Activated CD4-positive, alpha-beta T cell treated with anti-CD3 and anti-CD28 coated beads, Interleukin-2, Interleukin-4, amounts not matched to agents 100 ng/mL and 50 ng/mL, durations not matched to agents 16 hours and 8 hours (primary cell): ENCODE data around the gene GPRC5A.
A peak's percentile ranks its signal among the peaks of the same experiment; 100 is the strongest.

ENCODE experiments used
- DNase-seq: peaks from one replicate; pipeline ENCODE4 v3.0.0-alpha.2; 2020; ENCODE audit warnings: low spot score

The GPRC5A gene

DNA sequence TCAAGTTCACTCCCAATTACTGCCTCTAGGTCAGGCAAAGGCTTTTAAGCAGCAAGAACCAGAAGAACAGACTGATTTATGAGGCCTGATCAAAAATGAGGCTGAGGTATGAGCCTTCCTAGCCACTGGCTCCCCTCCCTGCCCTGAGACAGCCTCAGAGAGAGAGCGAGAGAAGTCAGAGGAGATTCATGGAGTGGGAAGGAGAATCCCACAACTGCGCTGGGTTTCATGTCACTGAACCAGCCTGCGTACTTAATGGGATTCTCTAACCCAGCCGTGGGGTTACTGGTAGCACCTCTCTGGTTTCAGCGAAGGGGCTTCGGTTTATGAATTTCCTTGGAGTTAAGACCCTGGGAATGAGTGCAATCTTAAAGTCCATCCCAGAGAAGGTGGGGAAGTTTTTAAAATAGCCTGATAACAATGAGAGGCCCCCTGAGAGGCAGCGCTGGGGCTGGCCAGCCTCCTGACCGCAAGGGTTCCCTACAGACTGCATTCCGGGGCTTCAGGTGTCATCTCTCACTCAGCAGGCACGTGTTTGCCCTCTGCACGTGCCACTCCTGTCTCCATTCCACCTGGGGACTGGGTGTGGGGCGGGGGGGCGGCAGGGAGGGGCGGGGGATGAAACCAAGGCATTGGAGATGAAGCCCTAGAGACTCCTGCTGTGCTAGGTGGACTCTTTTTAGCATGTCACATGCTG lies 6.1 kb upstream of the GPRC5A start:
- no peak for DNase-seq

DNA sequence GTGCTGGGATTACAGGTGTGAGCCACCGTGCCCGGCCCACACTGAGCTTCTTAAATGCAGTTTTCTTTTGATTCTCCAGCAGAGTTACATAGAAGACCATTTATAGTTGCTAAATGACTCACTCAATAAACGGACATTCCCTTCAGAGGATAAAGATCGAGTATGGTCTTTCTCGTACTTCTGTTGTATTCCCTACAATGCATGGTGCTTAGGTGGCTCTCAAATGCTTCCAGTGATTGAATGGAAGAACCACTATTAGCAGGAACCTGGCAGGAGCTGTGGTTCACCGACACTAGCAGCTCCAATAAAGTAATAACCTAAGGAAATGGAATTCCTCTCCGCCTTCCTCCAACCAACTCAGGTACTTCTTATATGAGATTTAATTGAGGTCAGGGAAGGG lies 3.9 kb upstream of the GPRC5A start:
- DNase-seq = no peak

- no peak for DNase-seq
Observed at GRCh38 chr12:12889701-12890100, 1.7 kb upstream of the GPRC5A start.

- no peak for DNase-seq
Observed at GRCh38 chr12:12890543-12891079, 751 bp upstream of the GPRC5A start.

GRCh38 chr12:12891881-12892355 lies 556 bp downstream of the GPRC5A start:
- no peak for DNase-seq

DNA sequence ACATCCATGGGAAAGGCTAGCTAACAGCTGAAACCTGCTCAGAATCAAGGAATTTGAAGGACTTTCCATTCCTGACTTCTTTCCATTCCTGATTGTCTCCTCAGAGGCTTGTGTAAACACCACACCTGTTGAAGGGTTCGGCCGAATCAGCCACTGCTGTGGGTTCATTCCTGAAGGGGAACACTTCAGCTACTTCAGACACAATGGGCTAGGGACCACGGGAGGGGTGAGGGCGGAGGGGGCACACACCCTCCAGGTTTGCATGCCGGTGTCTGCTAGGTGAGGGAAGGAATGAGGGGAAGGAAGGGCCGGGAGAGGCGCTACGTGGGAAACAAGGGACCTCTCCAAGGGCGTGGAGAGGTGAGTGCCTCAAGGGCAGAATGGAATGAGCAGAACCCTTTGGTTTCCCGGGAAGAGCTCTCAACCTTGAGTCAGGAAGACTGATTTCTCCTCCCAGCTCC lies 1.3 kb downstream of the GPRC5A start:
- no peak for DNase-seq

- DNase-seq = no peak
Observed at GRCh38 chr12:12893438-12893837, 2.1 kb downstream of the GPRC5A start.

DNA sequence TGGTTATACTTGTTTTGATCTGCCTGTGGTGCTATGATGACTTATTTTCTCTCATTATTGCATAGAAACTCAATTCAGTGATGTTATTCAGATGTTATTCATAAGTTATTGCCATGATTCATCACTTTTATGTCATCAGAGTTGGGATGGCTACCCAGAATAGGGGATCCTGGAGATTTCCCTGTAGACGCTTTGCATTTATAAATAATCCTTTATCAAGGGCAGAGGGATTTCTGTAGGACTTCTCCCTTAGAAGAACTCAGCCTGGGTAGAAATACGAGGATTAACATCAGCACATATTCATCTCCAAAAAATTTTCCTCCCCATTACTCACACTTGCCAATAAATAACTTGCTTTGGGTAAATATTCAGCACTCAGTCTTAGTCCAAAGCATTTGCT lies 4.9 kb downstream of the GPRC5A start:
- no peak for DNase-seq

DNA sequence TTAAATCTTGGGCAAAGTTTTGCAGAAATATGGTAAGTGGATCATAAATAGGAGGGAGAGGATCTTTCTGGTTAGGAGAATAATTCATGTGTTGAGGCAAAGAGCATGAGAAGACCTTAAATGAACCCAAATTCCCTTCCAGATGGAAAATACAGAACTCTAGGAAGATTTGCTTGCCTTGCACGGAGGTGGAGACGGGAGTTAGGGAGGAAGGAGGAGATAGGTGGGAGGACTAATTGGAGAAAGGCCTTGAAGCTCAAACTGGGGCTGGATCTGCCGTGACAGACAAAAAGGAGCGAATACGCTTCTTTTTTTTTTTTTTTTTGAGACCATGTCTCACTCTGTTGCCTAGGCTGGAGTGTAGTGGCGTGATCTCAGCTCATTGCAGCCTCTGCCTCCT lies 5.9 kb downstream of the GPRC5A start:
- no peak for DNase-seq

- no peak for DNase-seq
Observed at GRCh38 chr12:12898136-12898717, 6.9 kb downstream of the GPRC5A start.

DNA sequence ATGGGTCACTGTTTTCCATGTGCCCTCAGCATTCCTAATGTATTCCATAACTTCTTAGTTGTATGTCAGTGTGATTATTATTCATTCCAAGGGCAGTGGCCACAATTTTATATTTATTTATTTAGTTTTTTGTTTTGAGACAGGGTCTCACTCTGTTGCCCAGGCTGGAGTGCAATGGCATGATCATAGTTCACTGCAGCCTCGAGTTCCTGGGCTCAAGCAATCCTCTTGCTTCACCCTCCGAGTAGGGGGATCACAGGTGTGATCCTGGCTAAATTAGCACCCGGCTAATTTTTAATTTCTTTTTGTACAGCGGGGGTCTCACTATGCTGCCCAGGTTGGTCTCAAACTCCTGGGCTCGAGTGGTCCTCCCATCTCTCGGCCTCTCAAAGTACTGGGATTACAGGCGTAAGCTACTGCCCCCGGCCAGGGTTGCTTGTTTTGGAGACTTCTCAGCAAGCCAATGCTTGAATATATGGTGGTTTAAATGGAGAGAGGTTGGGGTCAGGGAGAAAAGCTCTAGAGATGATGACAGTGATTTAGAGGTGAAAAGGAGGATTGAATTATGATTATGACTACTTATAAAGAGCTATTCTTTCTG lies 7.6 kb downstream of the GPRC5A start:
- no peak for DNase-seq

GRCh38 chr12:12899530-12900380 lies 8.4 kb downstream of the GPRC5A start:
- DNase-seq = peak; percentile 92

DNA sequence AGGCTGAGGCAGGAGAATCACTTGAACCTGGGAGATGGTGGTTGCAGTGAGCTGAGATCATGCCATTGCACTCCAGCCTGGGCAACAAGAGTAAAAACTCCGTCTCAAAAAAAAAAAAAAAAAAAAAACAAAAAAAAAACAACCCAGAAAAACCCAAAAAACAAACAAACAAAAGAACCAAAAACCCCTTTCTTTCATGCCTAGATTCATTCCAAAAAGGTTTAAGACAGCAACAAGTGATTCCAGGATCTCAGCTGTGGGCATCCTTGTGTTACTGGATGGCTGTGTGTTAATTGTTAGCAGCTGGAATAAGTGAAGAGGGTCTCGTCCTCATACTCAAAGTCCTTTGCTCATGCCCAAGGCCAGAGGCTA lies 9.4 kb downstream of the GPRC5A start:
- no peak for DNase-seq

GRCh38 chr12:12901158-12901791 lies 9.9 kb downstream of the GPRC5A start:
- peak; percentile 36 for DNase-seq

DNA sequence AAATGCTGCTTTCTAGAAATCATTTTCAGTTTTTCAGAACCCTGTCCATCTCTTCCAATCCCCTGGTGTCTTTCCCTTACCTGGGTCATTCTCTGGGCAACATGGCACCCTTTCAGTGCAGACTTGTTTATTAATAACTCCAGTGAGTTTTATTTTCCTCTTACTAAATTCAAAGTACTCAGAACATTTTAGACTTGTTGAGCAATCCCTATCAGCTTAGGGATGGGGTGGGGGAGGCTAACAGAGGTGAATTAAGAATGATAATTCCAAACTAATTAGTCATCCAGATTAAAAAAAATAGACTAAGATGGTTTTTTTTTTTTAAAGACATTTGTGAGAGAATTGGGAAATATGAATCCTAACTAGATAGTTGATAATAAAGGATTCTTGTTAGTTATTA lies 10.7 kb downstream of the GPRC5A start:
- no peak for DNase-seq

- no peak for DNase-seq
Observed at GRCh38 chr12:12903642-12904609, 12.6 kb downstream of the GPRC5A start.

- DNase-seq = no peak
Observed at GRCh38 chr12:12907552-12907951, 16.2 kb downstream of the GPRC5A start.

- DNase-seq = no peak
Observed at GRCh38 chr12:12908252-12908651, 16.9 kb downstream of the GPRC5A start.

- DNase-seq = no peak
Observed at GRCh38 chr12:12908711-12909110, 17.3 kb downstream of the GPRC5A start.

DNA sequence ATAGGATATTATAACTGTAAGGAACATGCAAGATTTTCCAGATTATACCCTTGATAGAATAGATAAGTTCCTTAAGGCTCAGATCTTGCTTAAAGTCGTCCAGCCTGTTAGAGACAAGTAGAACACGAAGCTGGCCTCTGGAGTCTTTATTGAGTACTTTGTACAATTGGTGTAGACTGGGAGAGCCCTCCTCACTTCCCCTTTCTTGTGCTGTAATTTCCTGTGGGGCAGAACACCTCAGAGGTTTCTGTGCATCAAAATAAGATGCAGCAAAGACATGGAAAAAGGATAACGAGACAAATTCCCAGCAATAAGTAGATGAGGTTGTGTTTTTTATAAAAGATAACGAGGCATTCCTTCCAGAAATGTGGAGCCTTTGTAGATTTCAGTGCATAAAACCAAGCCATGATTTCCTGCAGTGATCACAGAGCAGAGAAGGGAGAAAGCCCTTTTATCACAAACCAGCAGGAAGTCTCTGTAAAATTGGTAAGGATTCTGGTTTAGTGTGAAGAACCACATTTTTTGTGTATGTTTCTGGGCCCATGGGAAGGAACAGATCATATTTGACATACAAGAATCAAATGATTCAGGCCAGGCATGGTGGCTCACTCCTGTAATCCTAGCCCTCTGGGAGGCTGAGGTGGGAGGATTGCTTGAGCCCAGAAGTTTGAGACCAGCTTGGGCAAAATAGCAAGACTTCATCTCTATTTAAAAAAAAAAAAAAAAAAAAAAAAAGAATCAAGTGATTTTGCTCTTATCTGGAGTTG lies 18.0 kb downstream of the GPRC5A start:
- DNase-seq = no peak
